Sigmoid colon (tissue), 7 donors: ENCODE data around the gene CHAF1B. TPM values are rescaled to one million over a fixed set of nuclear protein-coding genes. Genes with fewer than 3 reads are reported as not detected.
A peak's percentile ranks its signal among the peaks of the same experiment; 100 is the strongest.

Source experiments
- DNase-seq: peaks from one replicate; pipeline ENCODE4 v3.0.0-alpha.2; 2019
- H3K27ac ChIP-seq, 4 donors: fragments of 200-600 bp; sonication (generic); one replicate each; pipeline ENCODE4 v1.5.1; 2016 to 2019; ENCODE audit warnings: mild to moderate bottlenecking in 1 of 4
- H3K27me3 ChIP-seq, 3 donors: fragments of 200-600 bp; sonication (generic); one replicate each; pipeline ENCODE4 v1.5.1; 2019; ENCODE audit warnings: mild to moderate bottlenecking in 1 of 3
- H3K36me3 ChIP-seq, 4 donors: fragments of 200-600 bp; sonication (generic); one replicate each; pipeline ENCODE4 v1.5.1; 2016 to 2019
- H3K4me1 ChIP-seq, 4 donors: fragments of 200-600 bp; sonication (generic); one replicate each; pipeline ENCODE4 v1.5.1; 2017 to 2019
- H3K4me3 ChIP-seq, 4 donors: fragments of 200-600 bp; sonication (generic); one replicate each; pipeline ENCODE4 v1.5.1; 2017 to 2019; ENCODE audit warnings: mild to moderate bottlenecking in 2 of 4, moderate library complexity in 1 of 4
- H3K9me3 ChIP-seq, 4 donors: fragments of 200-600 bp in 3 of 4; sonication (generic) in 3 of 4; one replicate each; pipeline versions ENCODE4 v1.5.1 to v1.6.1; 2013 to 2019
- CTCF ChIP-seq, 4 experiments: fragments of 450-650 bp in 3 of 4; fragments of 200-600 bp in 1 of 4; IDR thresholded peaks; one replicate each; pipeline ENCODE4 v1.5.1; 2016 to 2019; ENCODE audit warnings: antibody characterized with exemption in 4 of 4, mild to moderate bottlenecking in 3 of 4, moderate library complexity in 2 of 4
- EP300 ChIP-seq, 4 donors: sonication (generic); formaldehyde crosslinking; IDR thresholded peaks; one replicate each; pipeline ENCODE4 v1.6.1; 2017; ENCODE audit warnings: antibody characterized with exemption in 4 of 4
- POLR2A ChIP-seq, 2 donors: fragments of 450-650 bp; IDR thresholded peaks; one replicate each; pipeline ENCODE4 v1.6.1; 2016; ENCODE audit warnings: antibody characterized with exemption in 2 of 2, mild to moderate bottlenecking in 2 of 2, moderate library complexity in 2 of 2
- POLR2AphosphoS5 ChIP-seq, 4 donors: sonication (generic); formaldehyde crosslinking; IDR thresholded peaks; one replicate each; pipeline ENCODE4 v1.6.1; 2017; ENCODE audit warnings: antibody characterized with exemption in 4 of 4
- WGBS, 2 donors: extraction: QIAGEN DNeasy Blood & Tissue Kit; methylation state at CpG; one replicate each; pipeline ENCODE4 v1.1.7; 2013; 5-methylcytosine and 5-hydroxymethylcytosine counted together
- intact Hi-C: fragments of 100-400 bp; cut with DNase I; formaldehyde crosslinking; loops from one replicate; pipeline ENCODE4 v1.15.1; 2023
- polyA plus RNA-seq, 3 donors: library from polyadenylated mRNA; stranded (reverse); fragments of 200-250 nt; gene quantifications; one replicate each; pipeline ENCODE4 v1.2.3, GENCODE V29; 2013
- total RNA-seq, 4 donors: library from RNA; depleted of rRNA; stranded (reverse); fragments of >200 nt; gene quantifications; one replicate each; pipeline ENCODE4 v1.1.0, GENCODE V29; 2016
- donor health status: healthy with polysubstance abuse.
- donor health status: Bipolar disorder and iron deficiency.
- donor health status: healthy.

Gene CHAF1B
- total and polyA plus RNA-seq, 7 donors = 0.36 to 3.5 (median 0.66) TPM

- WGBS, 2 donors = 88 to 90% methylated on average over 9 of the region's 9 CpGs
- Histone ChIP-seq H3K4me1 (peaks cover 0 to 7% (median 0%) of the 10 kb centered on the region in 4 donors), H3K4me3 (no peak overlapping the region), H3K9me3 (no peaks in the 10 kb centered on the region), H3K27me3 (no peaks in the 10 kb centered on the region), H3K36me3 (no peaks in the 10 kb centered on the region), H3K27ac (no peak overlapping the region)
- intact Hi-C loops = loop anchor here (10.0 kb wide), 1 partner anchor 500 kb away; no protein-coding TSS in a partner anchor
- DNase-seq = no peak
- no peak for TF ChIP-seq EP300 (IDR thresholded peaks at IDR 0.05)
- TF ChIP-seq POLR2AphosphoS5 (IDR thresholded peaks at IDR 0.05) = no peak
- no peak for TF ChIP-seq CTCF (IDR thresholded peaks at IDR 0.05)
- TF ChIP-seq POLR2A (IDR thresholded peaks at IDR 0.05) = no peak
Measured at GRCh38 chr21:36425286-36425685, 40.1 kb downstream of the CHAF1B start.

GRCh38 chr21:36427502-36427901 lies 42.3 kb downstream of the CHAF1B start:
- intact Hi-C loops = loop anchor here (10.0 kb wide), 1 partner anchor 497 kb away; no protein-coding TSS in a partner anchor

GRCh38 chr21:36428761-36429432 lies 43.7 kb downstream of the CHAF1B start:
- no peaks in the 10 kb centered on the region for H3K27me3 ChIP-seq
- DNase-seq = no peak
- peak overlapping the region in 2 of 4 donors; percentile 65 to 69 for H3K27ac ChIP-seq
- H3K4me1 ChIP-seq = peaks cover 0 to 7% (median 0%) of the 10 kb centered on the region in 4 donors
- 85 to 86% methylated on average over 12 of the region's 12 CpGs for WGBS, 2 donors
- no peaks in the 10 kb centered on the region for H3K36me3 ChIP-seq
- intact Hi-C loops = loop anchor here (10.0 kb wide), 1 partner anchor 496 kb away; no protein-coding TSS in a partner anchor
- TF ChIP-seq EP300 (IDR thresholded peaks at IDR 0.05) (no peak), POLR2A (IDR thresholded peaks at IDR 0.05) (no peak), CTCF (IDR thresholded peaks at IDR 0.05) (no peak), POLR2AphosphoS5 (IDR thresholded peaks at IDR 0.05) (no peak)
- H3K4me3 ChIP-seq = no peak overlapping the region
- no peaks in the 10 kb centered on the region for H3K9me3 ChIP-seq

More at GRCh38 chr21:36427502-36427901, 42.3 kb downstream of the CHAF1B start:
- Histone ChIP-seq H3K4me3 (no peak overlapping the region), H3K36me3 (no peaks in the 10 kb centered on the region), H3K27me3 (no peaks in the 10 kb centered on the region), H3K27ac (no peak overlapping the region), H3K4me1 (peaks cover 0 to 7% (median 0%) of the 10 kb centered on the region in 4 donors), H3K9me3 (no peaks in the 10 kb centered on the region)
- DNase-seq = no peak
- TF ChIP-seq POLR2A (IDR thresholded peaks at IDR 0.05) (no peak), EP300 (IDR thresholded peaks at IDR 0.05) (no peak), CTCF (IDR thresholded peaks at IDR 0.05) (no peak), POLR2AphosphoS5 (IDR thresholded peaks at IDR 0.05) (no peak)
- WGBS, 2 donors = 84 to 90% methylated on average over 4 of the region's 4 CpGs

- Histone ChIP-seq H3K9me3 (no peaks in the 10 kb centered on the region), H3K36me3 (no peaks in the 10 kb centered on the region), H3K27ac (peak overlapping the region; percentile 3 to 69 (median 59)), H3K4me3 (peak overlapping the region in 2 of 4 donors; percentile 5 to 24), H3K4me1 (peaks cover 0 to 7% (median 0%) of the 10 kb centered on the region in 4 donors), H3K27me3 (no peaks in the 10 kb centered on the region)
- TF ChIP-seq POLR2AphosphoS5 (IDR thresholded peaks at IDR 0.05) = peak; percentile 31 to 81 (median 56)
- no peak for TF ChIP-seq POLR2A (IDR thresholded peaks at IDR 0.05)
- TF ChIP-seq CTCF (IDR thresholded peaks at IDR 0.05) = no peak
- peak in 1 of 4 donors; percentile 48 for TF ChIP-seq EP300 (IDR thresholded peaks at IDR 0.05)
- intact Hi-C loops = loop anchor here (10.0 kb wide), 1 partner anchor 495 kb away; no protein-coding TSS in a partner anchor
- 23 to 46% methylated on average over 22 of the region's 22 CpGs for WGBS, 2 donors
- peak; percentile 90 for DNase-seq
Measured at GRCh38 chr21:36429947-36430546, 44.9 kb downstream of the CHAF1B start.
